Stimulated activated CD8-positive, alpha-beta memory T cell treated with anti-CD3 and anti-CD28 coated beads, Interleukin-7, amount 100 ng/mL, for 48 hours (primary cell): ENCODE measurements around the gene IRGQ.

ENCODE experiments used
- DNase-seq, 2 donors: peaks; one replicate each; pipeline ENCODE4 v3.0.0-alpha.2; 2020; ENCODE audit warnings: low read depth in 1 of 2; ENCODE audit errors: extremely low read depth in 1 of 2

Gene IRGQ

GRCh38 chr19:43575156-43575950 lies 20.6 kb downstream of the IRGQ start, which contains the start of the genes PINLYP and XRCC1:
Gene PINLYP, plus strand, starts transcription at chr19:43575801. Its CDS starts 1,391 bp downstream, at chr19:43577192.
Gene XRCC1, minus strand, starts transcription at chr19:43575527. Its CDS starts 69 bp downstream, at chr19:43575458.
- peak; percentile 89 to 96 for DNase-seq

- no peak for DNase-seq
Observed at GRCh38 chr19:43574424-43575155, 21.3 kb downstream of the IRGQ start.

- DNase-seq, result no peak
Observed at GRCh38 chr19:43572171-43572588, 23.8 kb downstream of the IRGQ start.

- no peak for DNase-seq
Observed at GRCh38 chr19:43570174-43570791, 25.7 kb downstream of the IRGQ start.

- no peak for DNase-seq
Observed at GRCh38 chr19:43569657-43570056, 26.3 kb downstream of the IRGQ start.

- DNase-seq, result no peak
Observed at GRCh38 chr19:43564800-43565199, 31.1 kb downstream of the IRGQ start.

- DNase-seq, result no peak
Observed at GRCh38 chr19:43563816-43564457, 32.0 kb downstream of the IRGQ start.

GRCh38 chr19:43562698-43563241 lies 33.2 kb downstream of the IRGQ start:
- DNase-seq, result peak; percentile 53 to 68

GRCh38 chr19:43562226-43562697 lies 33.7 kb downstream of the IRGQ start:
- peak in 1 of 2 donors; percentile 43 for DNase-seq

GRCh38 chr19:43561139-43561970 lies 34.6 kb downstream of the IRGQ start:
- no peak for DNase-seq

GRCh38 chr19:43560687-43561086 lies 35.2 kb downstream of the IRGQ start:
- peak in 1 of 2 donors; percentile 23 for DNase-seq

- peak in 1 of 2 donors; percentile 68 for DNase-seq
Observed at GRCh38 chr19:43555185-43555770, 40.7 kb downstream of the IRGQ start.

- no peak for DNase-seq
Observed at GRCh38 chr19:43554317-43554895, 41.5 kb downstream of the IRGQ start.

GRCh38 chr19:43553656-43554055 lies 42.3 kb downstream of the IRGQ start:
- DNase-seq, result no peak

- DNase-seq, result no peak
Observed at GRCh38 chr19:43552616-43553015, 43.3 kb downstream of the IRGQ start.

- DNase-seq, result no peak
Observed at GRCh38 chr19:43552198-43552450, 43.8 kb downstream of the IRGQ start.

- DNase-seq, result no peak
Observed at GRCh38 chr19:43551399-43552197, 44.3 kb downstream of the IRGQ start.

- no peak for DNase-seq
Observed at GRCh38 chr19:43548706-43549105, 47.2 kb downstream of the IRGQ start.
